NCI-H128 (cell line): ENCODE data around the gene TIPARP.
A peak's percentile ranks its signal among the peaks of the same experiment; 100 is the strongest.
"Not testable (repeated sequence)": the region's sequence is repeated elsewhere in the genome, so short reads cannot be mapped to it uniquely, and the experiment has no call there.

Experiments
- DNase-seq: peaks from one replicate; lab custom pipeline; 2025; ENCODE audit not compliant: unreplicated experiment; lab: John Stamatoyannopoulos, UW

Gene TIPARP

DNA sequence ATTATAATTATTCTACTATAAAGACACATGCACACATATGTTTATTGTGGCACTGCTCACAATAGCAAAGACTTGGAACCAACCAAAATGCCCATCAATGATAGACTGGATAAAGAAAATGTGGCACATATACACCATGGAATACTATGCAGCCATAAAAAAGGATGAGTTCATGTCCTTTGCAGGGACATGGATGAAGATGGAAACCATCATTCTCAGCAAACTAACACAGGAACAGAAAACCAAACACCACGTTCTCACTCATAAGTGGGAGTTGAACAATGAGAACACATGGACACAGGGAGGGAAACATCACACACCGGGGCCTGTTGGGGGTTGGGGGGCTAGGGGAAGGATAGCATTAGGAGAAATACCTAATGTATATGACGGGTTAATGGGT lies 62.7 kb downstream of the TIPARP start:
- DNase-seq, result not testable (repeated sequence)

DNA sequence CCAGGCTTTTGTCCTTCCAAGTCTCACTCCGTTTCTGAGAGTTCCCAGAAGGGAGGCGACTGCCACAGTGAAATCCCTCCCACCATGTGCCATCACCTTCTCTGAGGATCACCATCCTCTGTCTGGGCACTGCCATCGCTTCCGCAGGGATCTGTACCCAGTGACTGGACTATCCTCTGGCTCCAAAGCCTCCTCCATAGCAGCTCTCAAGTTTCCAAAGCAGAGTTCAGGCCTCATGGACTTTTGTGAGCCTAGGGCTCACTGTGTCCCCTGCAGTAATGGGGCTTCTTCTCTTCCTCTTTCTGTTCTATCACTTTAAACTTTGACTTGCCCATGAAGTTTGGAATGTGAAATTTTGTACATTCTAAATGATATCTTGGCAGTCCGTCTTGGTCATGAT lies 63.9 kb downstream of the TIPARP start:
- no peak for DNase-seq

DNA sequence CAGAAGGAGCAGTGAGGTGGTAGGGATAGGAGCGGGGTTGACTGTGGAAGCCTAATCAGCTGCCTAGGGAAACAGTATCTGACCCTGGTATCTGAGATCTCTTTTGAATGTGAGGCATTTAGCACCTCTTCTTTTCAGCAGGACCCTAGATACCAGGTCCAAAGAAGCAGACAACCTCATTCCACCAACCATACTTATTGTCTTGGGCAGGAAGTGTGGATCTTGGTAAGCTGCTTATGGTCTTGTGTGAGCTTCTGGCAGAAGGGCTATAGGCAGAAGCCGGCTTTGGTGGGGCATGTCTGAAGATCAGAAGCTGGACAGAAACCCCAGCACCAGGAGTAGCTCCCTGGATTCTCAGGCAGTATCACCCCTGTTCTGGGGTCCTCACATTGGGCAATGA lies 65.6 kb downstream of the TIPARP start:
- no peak for DNase-seq

- DNase-seq, result not testable (repeated sequence)
Observed at GRCh38 chr3:156740581-156740980, 66.2 kb downstream of the TIPARP start.

GRCh38 chr3:156741935-156742334 lies 67.5 kb downstream of the TIPARP start:
- DNase-seq, result no peak

DNA sequence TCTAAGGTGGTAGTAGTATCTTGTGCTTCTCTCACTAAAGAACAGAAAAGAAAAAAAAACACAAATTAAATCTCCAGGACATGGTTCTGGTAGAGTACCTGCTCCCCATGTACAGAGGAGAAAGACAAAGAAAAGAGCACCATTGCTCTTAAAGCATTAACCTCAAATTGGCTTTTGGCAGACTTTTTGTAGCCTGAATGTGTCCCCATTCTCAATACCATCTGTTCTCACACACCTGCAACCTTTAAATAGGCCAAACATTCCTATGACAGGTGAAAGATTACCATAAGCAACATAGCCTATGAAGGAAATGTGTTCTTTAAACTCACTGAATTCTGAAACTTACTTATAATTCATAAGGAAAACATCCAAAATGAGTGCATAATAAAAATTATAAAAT lies 68.0 kb downstream of the TIPARP start:
- DNase-seq, result no peak

- no peak for DNase-seq
Observed at GRCh38 chr3:156743859-156744258, 69.5 kb downstream of the TIPARP start.

- no peak for DNase-seq
Observed at GRCh38 chr3:156744631-156745030, 70.2 kb downstream of the TIPARP start.

DNA sequence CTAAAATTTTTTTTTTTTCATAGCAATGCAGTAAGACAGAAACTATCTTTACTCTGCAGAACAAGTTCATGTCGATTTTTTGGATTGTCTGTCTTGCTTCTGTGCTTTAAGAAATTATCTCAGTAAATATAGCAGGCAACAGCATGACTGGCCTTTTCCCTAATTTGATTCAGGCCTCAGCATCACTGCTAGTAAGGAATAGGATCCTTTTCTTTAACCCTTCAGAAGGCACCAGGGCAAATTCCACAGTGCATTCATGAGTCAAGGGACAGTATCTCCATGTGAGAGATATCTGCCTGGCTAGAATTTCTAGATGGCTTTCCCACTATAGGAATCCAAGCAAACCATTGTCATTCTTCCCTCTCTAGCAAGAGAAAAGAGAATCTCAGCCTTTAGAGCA lies 71.4 kb downstream of the TIPARP start:
- DNase-seq, result no peak

DNA sequence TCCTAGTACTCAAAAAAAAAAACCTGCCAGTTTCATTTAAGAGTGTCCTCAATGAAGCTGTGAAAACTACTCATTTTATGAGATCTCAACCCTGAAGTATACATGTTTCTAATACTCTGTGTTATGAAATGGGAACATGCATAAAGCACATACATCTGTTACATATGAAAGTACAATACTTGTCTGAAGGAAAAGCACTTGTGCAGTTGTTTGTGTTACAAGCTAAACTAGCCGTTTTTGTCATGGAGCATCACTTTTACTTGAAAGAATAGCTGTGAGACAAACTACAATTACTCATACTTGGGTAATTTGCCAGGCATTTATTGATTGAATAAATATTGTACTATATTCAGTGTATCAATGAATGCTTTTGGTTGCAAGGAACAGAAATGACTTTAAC lies 72.7 kb downstream of the TIPARP start:
- DNase-seq, result no peak

DNA sequence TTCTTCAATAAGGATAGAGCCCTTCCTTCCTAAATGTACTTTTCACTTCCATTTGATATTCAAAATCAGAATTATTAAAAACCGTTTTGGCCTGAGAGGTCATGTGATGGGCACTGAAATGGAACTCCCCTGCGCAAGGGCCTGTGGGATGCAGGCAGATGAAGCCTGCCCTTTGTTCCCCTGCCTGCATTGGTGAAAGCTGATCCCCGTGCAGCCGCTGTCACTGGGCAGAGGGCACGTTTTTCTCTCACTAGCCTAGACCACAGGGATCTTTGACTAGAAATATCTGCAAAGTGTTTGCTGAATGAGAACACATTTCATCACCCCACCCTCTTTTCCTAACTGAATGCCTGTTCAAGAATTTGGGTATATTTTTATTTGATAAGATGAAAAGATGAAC lies 74.9 kb downstream of the TIPARP start:
- peak; percentile 24 for DNase-seq

GRCh38 chr3:156750191-156750873 lies 75.9 kb downstream of the TIPARP start:
- no peak for DNase-seq

GRCh38 chr3:156750874-156751245 lies 76.5 kb downstream of the TIPARP start:
- DNase-seq, result no peak

DNA sequence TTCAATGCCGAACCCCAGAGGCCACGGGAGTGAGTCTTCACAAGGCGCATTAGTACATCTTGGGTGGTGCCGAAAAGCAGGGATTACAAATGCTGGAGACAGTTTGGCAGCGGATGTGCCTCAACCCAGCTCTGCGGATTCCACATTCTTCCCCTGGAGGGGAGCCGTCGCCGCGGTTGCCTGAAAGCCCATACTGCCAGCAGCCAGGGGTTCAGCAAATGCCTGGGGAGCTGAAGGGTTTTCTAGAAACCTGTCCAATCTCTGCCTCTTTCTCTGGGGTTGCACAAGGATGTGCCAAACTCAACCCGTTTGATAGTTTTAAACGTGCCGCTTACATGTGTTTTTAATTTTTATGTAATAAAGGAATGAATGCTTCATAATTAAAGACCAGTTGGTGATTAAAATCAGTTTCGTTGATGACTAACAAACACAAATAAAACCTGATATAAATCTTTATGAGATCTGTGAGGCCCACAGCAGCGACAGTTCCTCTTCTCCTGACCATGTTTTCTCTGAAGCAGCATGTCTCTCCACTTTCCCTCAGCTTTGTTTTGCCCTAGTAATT lies 77.2 kb downstream of the TIPARP start:
- no peak for DNase-seq
